PC-9 (cell line): ENCODE data around the gene HSCB. TPM values are rescaled to one million over a fixed set of nuclear protein-coding genes. Genes with fewer than 3 reads are reported as not detected.

Source experiments
- BruUV-seq: library from RNA; stranded (reverse); fragments of 400-500 nt; replicated peaks from 2 replicates; lab custom pipeline; 2021; lab: Mats Ljungman, UMichigan
- CTCF ChIA-PET: fragments of 300-600 bp; sonication (Branson Sonifier 250); formaldehyde crosslinking; loops from one replicate; lab custom pipeline; 2022; ENCODE audit warnings: antibody characterized with exemption; lab: Charles Lee
- POLR2A ChIA-PET: fragments of 300-600 bp; sonication (Branson Sonifier 250); formaldehyde crosslinking; loops from one replicate; lab custom pipeline; 2022; ENCODE audit warnings: antibody characterized with exemption; ENCODE audit not compliant: unreplicated experiment; lab: Charles Lee
- DNase-seq, 2 experiments: peaks; one replicate each; pipeline versions ENCODE4 v3.0.0 to v3.0.0-alpha.2; 2015 to 2022; ENCODE audit warnings: mixed read lengths in 1 of 2
- H2AFZ ChIP-seq: fragments of 200-600 bp; sonication (generic); 2 replicates; pipeline ENCODE4 v1.8.1; 2017; ENCODE audit warnings: antibody characterized with exemption
- H3F3A ChIP-seq: fragments of 200-600 bp; sonication (generic); 2 replicates; pipeline ENCODE4 v1.8.1; 2017; ENCODE audit warnings: antibody characterized with exemption, mild to moderate bottlenecking, low read depth; ENCODE audit not compliant: insufficient read depth
- H3K27ac ChIP-seq: fragments of 200-600 bp; sonication (generic); 2 replicates; pipeline ENCODE4 v1.6.1; 2016; ENCODE audit warnings: mixed run types
- H3K27me3 ChIP-seq: fragments of 200-600 bp; sonication (generic); 2 replicates; pipeline ENCODE4 v1.6.1; 2016; ENCODE audit warnings: low read depth, mixed run types; ENCODE audit not compliant: insufficient read depth
- H3K36me3 ChIP-seq: fragments of 200-600 bp; sonication (generic); 2 replicates; pipeline ENCODE4 v1.6.1; 2016; ENCODE audit warnings: low read depth, mixed run types
- H3K4me1 ChIP-seq: fragments of 200-600 bp; sonication (generic); replicated peaks from 2 replicates; pipeline ENCODE4 v1.6.1; 2016; ENCODE audit warnings: mixed run types; ENCODE audit not compliant: insufficient read depth
- H3K4me2 ChIP-seq: fragments of 200-600 bp; sonication (generic); 2 replicates; pipeline ENCODE4 v1.6.1; 2017; ENCODE audit warnings: mixed run types
- H3K4me3 ChIP-seq: fragments of 200-600 bp; sonication (generic); 2 replicates; pipeline ENCODE4 v1.6.1; 2016; ENCODE audit warnings: mixed run types
- H3K79me2 ChIP-seq: fragments of 200-600 bp; sonication (generic); 2 replicates; pipeline ENCODE4 v1.6.1; 2017; ENCODE audit warnings: low read depth, mixed run types
- H3K9me2 ChIP-seq: fragments of 200-600 bp; sonication (generic); 2 replicates; pipeline ENCODE4 v1.8.1; 2017; ENCODE audit warnings: mild to moderate bottlenecking; ENCODE audit not compliant: insufficient read depth
- H3K9me3 ChIP-seq: fragments of 200-600 bp; sonication (generic); 2 replicates; pipeline ENCODE4 v1.8.1; 2016; ENCODE audit warnings: low read depth; ENCODE audit not compliant: insufficient read depth
- H4K20me1 ChIP-seq: fragments of 200-600 bp; sonication (generic); 2 replicates; pipeline ENCODE4 v1.8.1; 2017; ENCODE audit not compliant: insufficient read depth
- EZH2 ChIP-seq: fragments of 200-600 bp; sonication (generic); IDR thresholded peaks from 2 replicates; pipeline ENCODE4 v1.8.0; 2017; ENCODE audit warnings: antibody characterized with exemption, low read depth
- intact Hi-C: fragments of 100-400 bp; cut with micrococcal nuclease; formaldehyde crosslinking; loops from one replicate; pipeline ENCODE4 v1.10.0; 2022; ENCODE audit not compliant: unreplicated experiment
- total RNA-seq: library from RNA; stranded (reverse); gene quantifications from 2 replicates; pipeline ENCODE4 v1.2.3, GENCODE V29; 2021
- TF ChIP-seq, protein P1 (sequence below): fragments of 200-600 bp; sonication (generic); conservative IDR thresholded peaks from 2 replicates; pipeline ENCODE4 v1.6.1; 2017; ENCODE audit warnings: mixed run types, antibody characterized with exemption, mild to moderate bottlenecking, moderate library complexity

The HSCB gene
- total RNA-seq, 1 experiment from 2014 or later: 8.3 TPM

DNA sequence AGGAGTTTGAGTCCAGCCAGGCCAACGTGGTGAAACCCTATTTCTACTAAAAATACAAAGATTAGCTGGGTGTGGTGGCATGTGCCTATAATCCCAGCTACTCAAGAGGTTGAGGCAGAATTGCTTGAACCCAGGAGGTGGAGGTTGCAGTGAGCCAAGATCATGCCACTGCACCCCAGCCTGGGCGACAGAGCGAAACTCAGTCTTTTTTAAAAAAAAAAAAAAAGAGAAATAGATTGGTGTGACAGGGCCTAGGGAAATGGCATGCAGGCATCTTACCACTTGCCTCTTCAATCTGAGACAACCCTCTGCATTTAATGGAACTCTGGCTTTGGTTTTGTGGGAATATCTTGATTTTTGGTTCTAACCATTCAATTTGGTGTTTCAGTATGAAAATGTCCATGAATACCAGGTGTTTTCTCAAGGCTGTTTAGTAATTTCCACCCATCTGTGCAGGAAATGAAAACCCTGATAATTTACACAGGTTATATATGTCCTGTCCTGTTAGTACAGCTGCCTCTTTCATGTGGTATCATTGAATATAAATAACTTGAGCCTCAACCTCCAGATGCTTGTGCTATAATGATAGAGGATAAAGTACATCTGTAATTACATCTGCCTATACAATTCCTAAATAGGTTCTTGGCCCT, 50.1 kb downstream of the HSCB start:
- H3K9me3 ChIP-seq: no peaks in the 10 kb centered on the region
- H3K36me3 ChIP-seq: peaks cover 33% of the 10 kb centered on the region
- peaks cover 71% of the 10 kb centered on the region for H3F3A ChIP-seq
- BruUV-seq: no TSS peak
- H3K4me2 ChIP-seq: no peak overlapping the region
- H3K27ac ChIP-seq: peak overlapping the region; percentile 12; the same call in 1 of the 2 replicates
- no peaks in the 10 kb centered on the region for H3K27me3 ChIP-seq
- TF ChIP-seq EZH2: no peak
- TF ChIP-seq, protein P1, sequence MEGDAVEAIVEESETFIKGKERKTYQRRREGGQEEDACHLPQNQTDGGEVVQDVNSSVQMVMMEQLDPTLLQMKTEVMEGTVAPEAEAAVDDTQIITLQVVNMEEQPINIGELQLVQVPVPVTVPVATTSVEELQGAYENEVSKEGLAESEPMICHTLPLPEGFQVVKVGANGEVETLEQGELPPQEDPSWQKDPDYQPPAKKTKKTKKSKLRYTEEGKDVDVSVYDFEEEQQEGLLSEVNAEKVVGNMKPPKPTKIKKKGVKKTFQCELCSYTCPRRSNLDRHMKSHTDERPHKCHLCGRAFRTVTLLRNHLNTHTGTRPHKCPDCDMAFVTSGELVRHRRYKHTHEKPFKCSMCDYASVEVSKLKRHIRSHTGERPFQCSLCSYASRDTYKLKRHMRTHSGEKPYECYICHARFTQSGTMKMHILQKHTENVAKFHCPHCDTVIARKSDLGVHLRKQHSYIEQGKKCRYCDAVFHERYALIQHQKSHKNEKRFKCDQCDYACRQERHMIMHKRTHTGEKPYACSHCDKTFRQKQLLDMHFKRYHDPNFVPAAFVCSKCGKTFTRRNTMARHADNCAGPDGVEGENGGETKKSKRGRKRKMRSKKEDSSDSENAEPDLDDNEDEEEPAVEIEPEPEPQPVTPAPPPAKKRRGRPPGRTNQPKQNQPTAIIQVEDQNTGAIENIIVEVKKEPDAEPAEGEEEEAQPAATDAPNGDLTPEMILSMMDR: no peak
- 0 out of 2 replicates have a peak, but pooled peaks cover 4% of the 10 kb centered on the region for H3K4me1 ChIP-seq
- H3K4me3 ChIP-seq: no peak overlapping the region
- no peaks in the 10 kb centered on the region for H3K9me2 ChIP-seq
- ChIA-PET POLR2A (no interaction called here), CTCF (no interaction called here)
- H3K79me2 ChIP-seq: peaks cover 30% of the 10 kb centered on the region
- intact Hi-C loops: loop anchor here (2.0 kb wide), 1 partner anchor 37 kb away; no protein-coding TSS in a partner anchor
- no peak overlapping the region for H2AFZ ChIP-seq
- DNase-seq: no peak
- peaks cover 41% of the 10 kb centered on the region for H4K20me1 ChIP-seq

- peaks cover 46% of the 10 kb centered on the region for H4K20me1 ChIP-seq
- no peaks in the 10 kb centered on the region for H3K9me2 ChIP-seq
- H3K4me3 ChIP-seq: no peak overlapping the region
- TF ChIP-seq EZH2: no peak
- TF ChIP-seq, protein P1: no peak
- H3K27me3 ChIP-seq: no peaks in the 10 kb centered on the region
- H3K4me2 ChIP-seq: no peak overlapping the region
- H3K36me3 ChIP-seq: peaks cover 40% of the 10 kb centered on the region
- DNase-seq: no peak
- intact Hi-C loops: no loop called here
- POLR2A ChIA-PET: no interaction called here
- CTCF ChIA-PET: no interaction called here
- H3K9me3 ChIP-seq: no peaks in the 10 kb centered on the region
- peaks cover 12% of the 10 kb centered on the region; the same call in 1 of the 2 replicates for H3K4me1 ChIP-seq
- H3K27ac ChIP-seq: peak overlapping the region; percentile 37
- H3F3A ChIP-seq: peaks cover 77% of the 10 kb centered on the region
- no TSS peak for BruUV-seq
- H2AFZ ChIP-seq: no peak overlapping the region
- peaks cover 36% of the 10 kb centered on the region for H3K79me2 ChIP-seq
Measured at GRCh38 chr22:28792491-28793383, 50.9 kb downstream of the HSCB start.

GRCh38 chr22:28793976-28794584, 52.2 kb downstream of the HSCB start:
- no TSS peak for BruUV-seq
- H3K79me2 ChIP-seq: peaks cover 50% of the 10 kb centered on the region
- no peak for DNase-seq
- ChIA-PET CTCF (no interaction called here), POLR2A (no interaction called here)
- H3K4me1 ChIP-seq: peaks cover 22% of the 10 kb centered on the region
- H3K4me2 ChIP-seq: no peak overlapping the region
- peak overlapping the region; percentile 9; the same call in 1 of the 2 replicates for H3K27ac ChIP-seq
- no peak overlapping the region for H2AFZ ChIP-seq
- no peaks in the 10 kb centered on the region for H3K9me2 ChIP-seq
- peaks cover 56% of the 10 kb centered on the region for H4K20me1 ChIP-seq
- no peak overlapping the region for H3K4me3 ChIP-seq
- no peaks in the 10 kb centered on the region for H3K27me3 ChIP-seq
- H3K9me3 ChIP-seq: no peaks in the 10 kb centered on the region
- TF ChIP-seq, protein P1: no peak
- no peak for TF ChIP-seq EZH2
- H3K36me3 ChIP-seq: peaks cover 53% of the 10 kb centered on the region
- intact Hi-C loops: no loop called here
- peaks cover 88% of the 10 kb centered on the region for H3F3A ChIP-seq
